Left lung (tissue), 10 donors: ENCODE results near the gene PRTFDC1. TPM values are rescaled to one million over a fixed set of nuclear protein-coding genes. Genes with fewer than 3 reads are reported as not detected.

Experiments used
- ATAC-seq: fragments of 200-7000 bp; cut with Tn5 transposase; one replicate; pipeline ENCODE4 v1.9.1; 2020; ENCODE audit warnings: moderate library complexity
- DNase-seq, 4 donors: peaks; one replicate each; pipeline ENCODE4 v3.0.0-alpha.2; 2013 to 2020
- H3K27ac ChIP-seq, 2 donors: fragments of 200-600 bp; sonication (generic) in 1 of 2; one replicate each; pipeline versions ENCODE4 v1.5.0 to v1.8.0; 2020 to 2021
- H3K27me3 ChIP-seq, 2 donors: fragments of 200-600 bp; sonication (generic) in 1 of 2; one replicate each; pipeline versions ENCODE4 v1.5.0 to v1.8.0; 2020 to 2021
- H3K36me3 ChIP-seq, 2 donors: fragments of 200-600 bp; sonication (generic) in 1 of 2; one replicate each; pipeline versions ENCODE4 v1.5.0 to v1.8.0; 2020 to 2021
- H3K4me1 ChIP-seq, 2 donors: fragments of 200-600 bp; one replicate each; pipeline ENCODE4 v1.8.0; 2021
- H3K4me3 ChIP-seq, 2 donors: fragments of 200-600 bp; sonication (generic) in 1 of 2; one replicate each; pipeline versions ENCODE4 v1.5.0 to v1.8.0; 2020 to 2021; ENCODE audit warnings: mild to moderate bottlenecking in 1 of 2
- H3K9me3 ChIP-seq, 2 donors: fragments of 200-600 bp; sonication (generic) in 1 of 2; one replicate each; pipeline versions ENCODE4 v1.5.0 to v1.8.0; 2020 to 2021
- intact Hi-C, 2 donors: fragments of 100-400 bp; cut with DNase I; formaldehyde crosslinking; loops; one replicate each; pipeline versions ENCODE4 v1.11.2 to v1.14.2; 2022
- polyA plus RNA-seq, 6 donors: library from polyadenylated mRNA; unstranded; fragments of 120-200 nt; gene quantifications; one replicate each; pipeline ENCODE4 v1.2.1, GENCODE V29; 2013; ENCODE audit not compliant: insufficient read length in 6 of 6
- total RNA-seq, 2 donors: library from RNA; stranded (reverse); fragmentation: NEBNext Ultra II Directional; extraction: Animal tissue kit (Norgen Biotek cat#: 25700); gene quantifications; one replicate each; pipeline ENCODE4 v1.2.1, GENCODE V29; 2021
- TF ChIP-seq, protein P1 (sequence below), 2 donors: fragments of 200-600 bp; sonication (generic) in 1 of 2; IDR thresholded peaks; one replicate each; pipeline versions ENCODE4 v1.5.0 to v1.8.0; 2021; ENCODE audit warnings: antibody characterized with exemption in 2 of 2
- donor health status: DM: no; HTN: yes; CAD: no.
- donor health status: DM: no; HTN: no; CAD: no.

The PRTFDC1 gene
- total and polyA plus RNA-seq, 8 donors = 5.2 to 69.7 (median 49.5) TPM

DNA sequence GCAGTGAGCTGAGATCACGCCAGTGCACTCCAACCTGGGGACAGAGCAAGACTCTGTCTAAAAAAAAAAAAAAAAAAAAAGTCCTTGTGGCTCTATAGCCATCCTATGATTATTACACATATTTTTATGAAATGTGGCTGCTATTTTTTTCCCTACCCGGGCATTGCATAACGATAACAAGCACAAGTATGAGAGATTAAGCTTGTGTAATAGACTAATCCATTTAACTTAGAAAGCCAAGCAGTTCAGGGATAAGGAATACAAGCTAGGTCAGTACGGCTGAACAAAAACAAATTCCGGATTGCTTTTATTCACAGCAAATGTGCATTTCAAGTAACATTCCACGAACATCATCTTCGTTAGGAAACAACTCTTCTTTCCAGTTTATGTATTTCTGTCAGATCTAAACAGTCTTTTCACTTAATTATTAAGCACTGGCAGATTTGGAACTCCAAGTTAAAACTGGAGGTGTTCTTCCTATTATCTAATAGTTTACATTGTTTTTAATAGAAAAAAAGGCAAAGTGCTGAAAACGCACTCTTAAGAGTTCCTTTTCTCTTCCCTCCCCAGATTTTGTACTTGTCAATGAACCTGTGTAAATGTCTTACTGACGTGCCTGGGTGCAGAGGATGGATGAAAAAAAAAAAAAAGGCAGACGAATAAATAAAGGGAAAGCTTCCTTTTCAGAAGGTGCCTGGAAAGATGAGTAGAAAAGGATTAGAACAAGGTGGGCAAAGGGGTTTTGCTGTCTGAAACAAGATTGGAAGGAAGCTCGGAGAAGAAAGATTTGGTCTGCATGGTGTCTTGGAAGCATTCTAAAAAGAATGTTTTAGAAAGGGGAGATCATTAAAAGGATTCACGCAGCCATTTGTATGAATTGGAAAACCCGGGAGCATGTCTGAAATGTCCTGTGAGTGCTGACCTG, 81.1 kb downstream of the PRTFDC1 start:
- Histone ChIP-seq H3K27me3 (no peaks in the 10 kb centered on the region), H3K9me3 (peaks cover 0 to 8% of the 10 kb centered on the region in 2 donors), H3K27ac (no peak overlapping the region), H3K4me3 (no peak overlapping the region), H3K36me3 (no peaks in the 10 kb centered on the region), H3K4me1 (peaks cover 0 to 12% of the 10 kb centered on the region in 2 donors)
- intact Hi-C loops = no loop called here
- ATAC-seq = no peak
- TF ChIP-seq, protein P1, sequence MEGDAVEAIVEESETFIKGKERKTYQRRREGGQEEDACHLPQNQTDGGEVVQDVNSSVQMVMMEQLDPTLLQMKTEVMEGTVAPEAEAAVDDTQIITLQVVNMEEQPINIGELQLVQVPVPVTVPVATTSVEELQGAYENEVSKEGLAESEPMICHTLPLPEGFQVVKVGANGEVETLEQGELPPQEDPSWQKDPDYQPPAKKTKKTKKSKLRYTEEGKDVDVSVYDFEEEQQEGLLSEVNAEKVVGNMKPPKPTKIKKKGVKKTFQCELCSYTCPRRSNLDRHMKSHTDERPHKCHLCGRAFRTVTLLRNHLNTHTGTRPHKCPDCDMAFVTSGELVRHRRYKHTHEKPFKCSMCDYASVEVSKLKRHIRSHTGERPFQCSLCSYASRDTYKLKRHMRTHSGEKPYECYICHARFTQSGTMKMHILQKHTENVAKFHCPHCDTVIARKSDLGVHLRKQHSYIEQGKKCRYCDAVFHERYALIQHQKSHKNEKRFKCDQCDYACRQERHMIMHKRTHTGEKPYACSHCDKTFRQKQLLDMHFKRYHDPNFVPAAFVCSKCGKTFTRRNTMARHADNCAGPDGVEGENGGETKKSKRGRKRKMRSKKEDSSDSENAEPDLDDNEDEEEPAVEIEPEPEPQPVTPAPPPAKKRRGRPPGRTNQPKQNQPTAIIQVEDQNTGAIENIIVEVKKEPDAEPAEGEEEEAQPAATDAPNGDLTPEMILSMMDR (IDR thresholded peaks at IDR 0.05) = no peak
- DNase-seq = peak in 1 of 4 donors; percentile 30

DNA sequence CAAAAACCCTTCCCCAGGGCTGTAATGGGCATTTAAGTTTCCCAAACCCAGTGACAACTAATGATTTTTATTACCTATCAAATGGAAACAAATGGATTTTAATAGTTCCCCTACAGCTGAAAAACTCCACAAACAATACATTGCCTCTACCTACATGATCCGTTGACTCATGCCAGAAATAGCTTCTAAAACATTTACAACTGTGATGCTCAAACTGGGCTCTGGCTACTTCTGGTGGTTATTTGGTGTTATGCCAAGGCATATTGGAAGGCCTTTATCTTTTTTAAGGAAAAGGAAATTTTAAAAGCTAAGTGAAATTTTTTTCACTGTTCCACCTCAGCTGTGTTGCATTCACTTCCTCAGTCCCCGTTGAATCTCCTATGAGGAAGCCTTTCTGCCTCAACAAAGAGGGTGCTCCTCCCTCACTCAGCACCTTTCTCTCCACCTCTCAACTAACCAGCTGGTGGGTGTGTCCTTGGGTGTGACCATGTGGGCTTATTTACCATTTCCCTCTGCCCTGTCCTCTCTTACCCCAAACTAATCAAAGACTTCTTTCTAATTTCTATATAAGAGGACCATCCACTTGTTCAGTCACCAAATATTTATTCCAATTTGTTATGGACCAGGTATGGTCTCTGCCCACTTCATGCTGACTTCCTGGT, 82.9 kb downstream of the PRTFDC1 start:
- no peaks in the 10 kb centered on the region for H3K36me3 ChIP-seq
- H3K4me1 ChIP-seq = peaks cover 0 to 12% of the 10 kb centered on the region in 2 donors
- ATAC-seq (no peak), DNase-seq (no peak)
- peaks cover 0 to under 1% of the 10 kb centered on the region in 2 donors for H3K9me3 ChIP-seq
- TF ChIP-seq, protein P1 (IDR thresholded peaks at IDR 0.05) = no peak
- no peak overlapping the region for H3K27ac ChIP-seq
- no peaks in the 10 kb centered on the region for H3K27me3 ChIP-seq
- no peak overlapping the region for H3K4me3 ChIP-seq
- intact Hi-C loops = no loop called here

DNA sequence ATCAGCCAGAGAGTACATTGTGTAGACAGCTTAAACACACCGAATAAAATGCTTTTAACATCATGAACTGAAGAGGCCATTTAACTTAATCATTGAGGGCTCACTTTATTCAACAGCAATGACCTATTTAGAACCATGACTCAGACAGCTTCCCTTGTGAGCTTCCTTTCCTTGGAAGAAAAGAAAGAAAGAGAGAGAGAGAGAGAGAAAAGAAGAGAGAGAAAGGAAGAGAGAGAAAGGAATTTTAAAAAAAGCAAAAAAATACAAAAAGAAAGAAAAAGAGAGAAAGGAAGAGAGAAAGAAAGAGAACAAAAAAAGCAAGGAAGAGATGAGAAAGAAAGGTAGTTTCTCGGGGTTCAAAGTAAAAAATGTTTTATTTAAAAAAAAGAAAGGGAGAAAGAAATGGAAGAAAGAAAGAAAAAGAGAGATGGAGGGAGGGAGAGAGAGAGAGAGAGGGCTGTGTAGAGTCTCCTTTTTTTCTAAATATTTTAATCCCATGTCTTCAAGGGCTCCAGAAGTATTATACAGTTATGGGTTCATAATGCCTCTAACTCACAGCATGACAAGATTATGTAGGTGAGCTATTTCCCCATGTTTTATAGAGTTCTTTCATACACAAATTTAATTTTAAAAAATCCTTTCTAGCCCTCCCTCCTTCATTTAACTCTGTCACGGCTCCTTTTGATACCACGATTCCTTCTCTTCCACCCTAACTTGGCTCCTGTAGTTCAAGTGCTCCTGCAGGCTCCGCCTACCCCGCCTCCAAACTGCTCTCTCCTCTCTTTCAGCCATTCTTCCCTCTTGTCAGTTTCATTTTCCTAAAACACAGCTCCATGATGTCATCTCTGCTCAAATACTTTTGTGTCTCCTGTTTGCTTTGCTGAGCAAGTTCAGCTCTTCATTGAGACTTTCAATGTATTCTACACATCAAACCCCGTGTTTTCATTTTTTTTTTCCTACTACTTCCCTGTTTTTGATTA, 85.5 kb downstream of the PRTFDC1 start:
- Histone ChIP-seq H3K4me3 (no peak overlapping the region), H3K36me3 (no peaks in the 10 kb centered on the region), H3K4me1 (peaks cover 0 to 5% of the 10 kb centered on the region in 2 donors), H3K27me3 (no peaks in the 10 kb centered on the region), H3K9me3 (no peaks in the 10 kb centered on the region), H3K27ac (peak overlapping the region in 1 of 2 donors; percentile 1)
- ATAC-seq (peak; percentile 92), DNase-seq (peak in 3 of 4 donors; percentile 30 to 83 (median 59))
- intact Hi-C loops = no loop called here
- TF ChIP-seq, protein P1 (IDR thresholded peaks at IDR 0.05) = no peak

DNA sequence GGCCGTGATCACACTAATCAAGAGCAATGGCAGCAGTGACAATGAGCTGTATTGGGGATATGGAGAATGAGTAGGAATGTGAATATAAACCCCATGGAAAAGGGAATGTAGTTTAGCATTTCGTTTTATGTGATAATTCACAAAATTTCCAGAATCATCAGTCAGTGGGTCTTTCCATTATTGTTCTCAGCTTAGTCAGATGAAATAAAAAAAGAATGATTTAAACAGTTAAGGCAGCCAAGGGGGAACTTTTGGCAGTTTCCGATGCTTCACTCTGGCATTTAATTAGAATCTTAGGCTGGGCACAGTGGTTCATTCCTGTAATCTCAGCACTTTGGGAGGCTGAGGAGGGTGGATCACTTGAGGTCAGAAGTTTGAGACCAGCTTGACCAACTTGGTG, 86.6 kb downstream of the PRTFDC1 start:
- ATAC-seq = no peak
- H3K27ac ChIP-seq = no peak overlapping the region
- TF ChIP-seq, protein P1 (IDR thresholded peaks at IDR 0.05) = no peak
- intact Hi-C loops = no loop called here
- no peaks in the 10 kb centered on the region for H3K36me3 ChIP-seq
- DNase-seq = no peak
- H3K9me3 ChIP-seq = no peaks in the 10 kb centered on the region
- no peaks in the 10 kb centered on the region for H3K27me3 ChIP-seq
- H3K4me3 ChIP-seq = no peak overlapping the region
- peaks cover 0 to 5% of the 10 kb centered on the region in 2 donors for H3K4me1 ChIP-seq
